OCI-LY7 (cell line): ENCODE results near the gene ADGRD1. TPM values are rescaled to one million over a fixed set of nuclear protein-coding genes. Genes with fewer than 3 reads are reported as not detected.

ENCODE experiments used
- BruUV-seq: library from RNA; stranded (reverse); fragments of 400-500 nt; replicated peaks from 2 replicates; lab custom pipeline; 2021; lab: Mats Ljungman, UMichigan
- CTCF ChIA-PET: fragments of 300-600 bp; sonication (Branson Sonifier 250); formaldehyde crosslinking; loops from one replicate; lab custom pipeline; 2022; ENCODE audit warnings: antibody characterized with exemption; ENCODE audit not compliant: unreplicated experiment; lab: Charles Lee
- POLR2A ChIA-PET: fragments of 300-600 bp; sonication (Branson Sonifier 250); formaldehyde crosslinking; loops from one replicate; lab custom pipeline; 2022; ENCODE audit warnings: antibody characterized with exemption; lab: Charles Lee
- DNase-seq: peaks from one replicate; pipeline ENCODE4 v3.0.0-alpha.2; 2015; ENCODE audit warnings: low spot score
- H2AFZ ChIP-seq: fragments of 200-600 bp; sonication (generic), shearing (Covaris generic); 2 replicates; pipeline ENCODE4 v1.6.1; 2014; ENCODE audit warnings: mild to moderate bottlenecking, antibody characterized with exemption, low read length, moderate library complexity
- H3K27ac ChIP-seq: fragments of 200-600 bp; sonication (generic); 2 replicates; pipeline ENCODE4 v1.5.1; 2014; ENCODE audit warnings: mixed run types, low read depth, mild to moderate bottlenecking, moderate library complexity, low read length, inconsistent platforms; ENCODE audit not compliant: poor library complexity, severe bottlenecking
- H3K36me3 ChIP-seq: fragments of 200-600 bp; sonication (generic); 2 replicates; pipeline ENCODE4 v1.6.1; 2014; ENCODE audit warnings: mild to moderate bottlenecking, antibody characterized with exemption, low read length, moderate library complexity, mixed read lengths; ENCODE audit not compliant: insufficient read depth
- H3K4me1 ChIP-seq: fragments of 200-600 bp; sonication (generic); 2 replicates; pipeline ENCODE4 v1.5.1; 2014; ENCODE audit warnings: mild to moderate bottlenecking, low read length; ENCODE audit not compliant: insufficient read depth, poor library complexity, severe bottlenecking
- H3K4me2 ChIP-seq: fragments of 200-600 bp; sonication (generic); 2 replicates; pipeline ENCODE4 v1.6.1; 2014; ENCODE audit warnings: mild to moderate bottlenecking, low read length
- H3K4me3 ChIP-seq: fragments of 200-600 bp; sonication (generic); 2 replicates; pipeline ENCODE4 v1.5.1; 2014; ENCODE audit warnings: mild to moderate bottlenecking, low read depth, low read length; ENCODE audit not compliant: poor library complexity, severe bottlenecking
- H3K79me2 ChIP-seq: fragments of 200-600 bp; sonication (generic); 2 replicates; pipeline ENCODE4 v1.6.1; 2016; ENCODE audit warnings: low read depth, mild to moderate bottlenecking, low read length, moderate library complexity, mixed read lengths; ENCODE audit not compliant: insufficient read depth
- H3K9me2 ChIP-seq: fragments of 200-600 bp; sonication (generic); 2 replicates; pipeline ENCODE4 v1.6.1; 2016; ENCODE audit warnings: mild to moderate bottlenecking, low read length, mixed read lengths; ENCODE audit not compliant: insufficient read depth
- H3K9me3 ChIP-seq: fragments of 200-600 bp; sonication (generic); 2 replicates; pipeline ENCODE4 v1.6.1; 2014; ENCODE audit warnings: mild to moderate bottlenecking, mixed run types, low read length, mixed read lengths
- H4K20me1 ChIP-seq: fragments of 200-600 bp; sonication (generic); 2 replicates; pipeline ENCODE4 v1.6.1; 2014; ENCODE audit warnings: mild to moderate bottlenecking, antibody characterized with exemption, low read length, moderate library complexity, mixed read lengths; ENCODE audit not compliant: insufficient read depth
- CTCF ChIP-seq: fragments of 200-600 bp; sonication (generic); conservative IDR thresholded peaks from 2 replicates; pipeline ENCODE4 v1.5.1; 2014; ENCODE audit warnings: mild to moderate bottlenecking, antibody characterized with exemption, low read length, moderate library complexity, mixed read lengths
- EZH2phosphoT487 ChIP-seq: fragments of 200-600 bp; sonication (generic); IDR thresholded peaks from 2 replicates; pipeline ENCODE4 v1.6.1; 2018; ENCODE audit warnings: low read depth, borderline replicate concordance, mild to moderate bottlenecking, mixed run types, antibody characterized with exemption, low read length, moderate library complexity, mixed read lengths
- intact Hi-C: fragments of 100-400 bp; cut with micrococcal nuclease; formaldehyde crosslinking; loops from one replicate; pipeline ENCODE4 v1.10.0; 2022; ENCODE audit not compliant: unreplicated experiment
- total RNA-seq, 2 experiments: library from RNA; depleted of rRNA in 1 of 2; stranded (reverse); fragments of >200 nt in 1 of 2; shearing (Covaris generic) in 1 of 2; gene quantifications; 2 replicates each; pipeline ENCODE4 v1.2.3, GENCODE V29; 2014 to 2022

ADGRD1 gene
- total RNA-seq, 2 experiments from 2014 or later: 1.0 to 1.7 TPM

GRCh38 chr12:131188131-131189050 is 234.7 kb downstream of the ADGRD1 start:
- Histone ChIP-seq H2AFZ (no peak overlapping the region), H3K4me2 (no peak overlapping the region), H3K4me3 (no peak overlapping the region), H3K4me1 (no peaks in the 10 kb centered on the region), H3K27ac (no peak overlapping the region), H4K20me1 (no peaks in the 10 kb centered on the region), H3K9me3 (peaks cover 8% of the 10 kb centered on the region; the same call in 1 of the 2 replicates), H3K36me3 (no peaks in the 10 kb centered on the region), H3K79me2 (no peaks in the 10 kb centered on the region), H3K9me2 (no peaks in the 10 kb centered on the region)
- intact Hi-C loops: no loop called here
- BruUV-seq: no TSS peak
- ChIA-PET POLR2A (no interaction called here), CTCF (no interaction called here)
- no peak for DNase-seq
- TF ChIP-seq EZH2phosphoT487 (no peak), CTCF (no peak)

GRCh38 chr12:131189781-131190180 is 236.1 kb downstream of the ADGRD1 start:
- no peaks in the 10 kb centered on the region for H3K36me3 ChIP-seq
- POLR2A ChIA-PET: no interaction called here
- no peak overlapping the region for H3K27ac ChIP-seq
- H3K9me2 ChIP-seq: no peaks in the 10 kb centered on the region
- H3K4me1 ChIP-seq: no peaks in the 10 kb centered on the region
- no peak overlapping the region for H2AFZ ChIP-seq
- intact Hi-C loops: no loop called here
- no peaks in the 10 kb centered on the region for H3K79me2 ChIP-seq
- H3K9me3 ChIP-seq: peaks cover 13% of the 10 kb centered on the region; the same call in 1 of the 2 replicates
- no peak for DNase-seq
- BruUV-seq: no TSS peak
- CTCF ChIA-PET: no interaction called here
- H4K20me1 ChIP-seq: no peaks in the 10 kb centered on the region
- no peak overlapping the region for H3K4me2 ChIP-seq
- no peak for TF ChIP-seq CTCF
- TF ChIP-seq EZH2phosphoT487: no peak
- H3K4me3 ChIP-seq: no peak overlapping the region

- ChIA-PET CTCF (no interaction called here), POLR2A (no interaction called here)
- no peaks in the 10 kb centered on the region for H3K9me2 ChIP-seq
- H4K20me1 ChIP-seq: no peaks in the 10 kb centered on the region
- no peaks in the 10 kb centered on the region for H3K36me3 ChIP-seq
- no peak overlapping the region for H2AFZ ChIP-seq
- no peak overlapping the region for H3K27ac ChIP-seq
- intact Hi-C loops: no loop called here
- TF ChIP-seq EZH2phosphoT487 (no peak), CTCF (no peak)
- DNase-seq: no peak
- peaks cover 13% of the 10 kb centered on the region; the same call in 1 of the 2 replicates for H3K9me3 ChIP-seq
- H3K4me3 ChIP-seq: no peak overlapping the region
- H3K4me1 ChIP-seq: no peaks in the 10 kb centered on the region
- H3K79me2 ChIP-seq: no peaks in the 10 kb centered on the region
- no peak overlapping the region for H3K4me2 ChIP-seq
- BruUV-seq: no TSS peak
These were observed 237.3 kb downstream of the ADGRD1 start for GRCh38 chr12:131190965-131191364.
